NCI-H748 (cell line): ENCODE results near the gene CDHR5.

Experiments
- DNase-seq: peaks from one replicate; lab custom pipeline; 2025; ENCODE audit not compliant: unreplicated experiment; lab: John Stamatoyannopoulos, UW

CDHR5 gene

GRCh38 chr11:569158-569885 is 55.4 kb downstream of the CDHR5 start:
- DNase-seq = no peak

GRCh38 chr11:568306-569157 is 56.2 kb downstream of the CDHR5 start:
- peak; percentile 97 for DNase-seq

- DNase-seq = peak; percentile 69
Observed at GRCh38 chr11:567629-568292, 57.0 kb downstream of the CDHR5 start.

- DNase-seq = no peak
Observed at GRCh38 chr11:567011-567628, 57.6 kb downstream of the CDHR5 start.
